Activated CD4-positive, alpha-beta T cell treated with anti-CD3 and anti-CD28 coated beads, Interleukin-2, amount 50 U/mL, for 16 hours (primary cell): ENCODE measurements around the gene KLHL40.

ENCODE experiments used
- DNase-seq: peaks from one replicate; pipeline ENCODE4 v3.0.0-alpha.2; 2020

KLHL40 gene

DNA sequence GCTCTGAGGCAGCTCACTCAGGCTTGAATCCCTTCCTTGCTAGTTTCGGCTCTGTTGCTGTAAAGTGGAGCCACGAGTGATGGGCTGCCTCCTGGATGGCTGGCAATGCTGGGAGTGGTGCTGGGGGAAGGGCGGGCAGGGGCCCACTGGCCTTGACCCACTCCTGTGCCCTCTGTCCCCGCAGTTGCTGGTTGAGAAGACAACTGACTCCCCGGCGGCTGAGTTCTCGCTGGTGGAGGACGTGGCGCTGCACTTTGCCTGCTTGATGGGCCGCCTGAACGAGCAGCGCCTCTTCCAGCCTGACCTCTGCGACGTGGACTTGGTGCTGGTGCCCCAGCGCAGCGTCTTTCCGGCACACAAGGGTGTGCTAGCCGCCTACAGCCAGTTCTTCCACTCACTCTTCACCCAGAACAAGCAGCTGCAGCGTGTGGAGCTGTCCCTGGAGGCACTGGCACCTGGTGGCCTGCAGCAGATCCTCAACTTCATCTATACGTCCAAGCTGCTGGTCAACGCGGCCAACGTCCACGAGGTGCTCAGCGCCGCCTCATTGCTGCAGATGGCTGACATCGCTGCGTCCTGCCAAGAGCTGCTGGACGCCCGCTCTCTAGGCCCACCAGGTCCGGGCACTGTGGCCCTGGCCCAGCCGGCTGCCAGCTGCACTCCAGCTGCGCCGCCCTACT is 27.1 kb upstream of the KLHL40 start:
- DNase-seq: no peak

DNA sequence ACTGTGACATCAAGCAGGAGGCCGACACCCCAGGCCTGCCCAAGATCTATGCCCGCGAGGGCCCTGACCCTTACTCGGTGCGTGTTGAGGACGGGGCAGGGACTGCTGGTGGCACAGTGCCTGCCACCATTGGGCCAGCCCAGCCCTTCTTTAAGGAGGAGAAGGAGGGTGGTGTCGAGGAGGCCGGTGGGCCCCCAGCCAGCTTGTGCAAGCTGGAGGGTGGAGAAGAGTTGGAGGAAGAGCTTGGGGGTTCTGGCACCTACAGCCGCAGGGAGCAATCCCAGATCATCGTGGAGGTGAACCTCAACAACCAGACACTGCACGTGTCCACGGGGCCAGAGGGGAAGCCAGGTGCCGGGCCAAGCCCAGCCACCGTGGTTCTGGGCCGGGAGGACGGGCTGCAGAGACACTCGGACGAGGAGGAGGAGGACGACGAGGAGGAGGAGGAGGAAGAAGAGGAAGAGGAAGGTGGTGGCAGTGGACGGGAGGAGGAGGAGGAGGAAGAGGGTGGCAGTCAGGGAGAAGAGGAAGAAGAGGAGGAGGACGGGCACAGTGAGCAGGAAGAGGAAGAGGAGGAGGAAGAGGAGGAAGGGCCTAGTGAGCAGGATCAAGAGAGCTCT is 26.5 kb upstream of the KLHL40 start:
- DNase-seq: no peak

DNA sequence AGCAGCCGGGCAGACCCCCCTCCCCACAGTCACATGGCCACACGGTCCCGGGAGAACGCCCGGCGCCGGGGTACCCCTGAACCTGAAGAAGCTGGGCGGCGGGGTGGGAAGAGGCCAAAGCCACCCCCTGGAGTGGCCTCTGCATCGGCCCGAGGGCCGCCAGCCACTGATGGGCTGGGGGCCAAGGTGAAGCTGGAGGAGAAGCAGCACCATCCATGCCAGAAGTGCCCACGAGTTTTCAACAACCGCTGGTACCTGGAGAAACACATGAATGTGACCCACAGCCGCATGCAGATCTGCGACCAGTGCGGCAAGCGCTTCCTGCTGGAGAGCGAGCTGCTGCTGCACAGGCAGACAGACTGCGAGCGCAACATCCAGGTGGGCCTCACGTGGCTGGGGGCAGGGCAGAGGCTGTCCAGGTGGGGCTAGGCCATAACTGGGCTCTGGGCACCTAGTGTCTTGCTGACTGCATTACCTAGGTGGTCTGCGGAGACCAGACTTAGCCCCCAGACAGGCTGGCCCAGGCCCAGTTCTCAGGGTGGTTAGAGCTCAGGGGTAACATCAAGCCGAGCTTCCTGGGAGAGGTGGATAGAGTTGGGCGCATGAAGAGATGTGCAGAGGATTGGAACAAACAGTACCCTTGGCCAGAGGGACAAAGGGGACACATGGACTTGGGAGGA is 25.7 kb upstream of the KLHL40 start:
- DNase-seq: no peak

DNA sequence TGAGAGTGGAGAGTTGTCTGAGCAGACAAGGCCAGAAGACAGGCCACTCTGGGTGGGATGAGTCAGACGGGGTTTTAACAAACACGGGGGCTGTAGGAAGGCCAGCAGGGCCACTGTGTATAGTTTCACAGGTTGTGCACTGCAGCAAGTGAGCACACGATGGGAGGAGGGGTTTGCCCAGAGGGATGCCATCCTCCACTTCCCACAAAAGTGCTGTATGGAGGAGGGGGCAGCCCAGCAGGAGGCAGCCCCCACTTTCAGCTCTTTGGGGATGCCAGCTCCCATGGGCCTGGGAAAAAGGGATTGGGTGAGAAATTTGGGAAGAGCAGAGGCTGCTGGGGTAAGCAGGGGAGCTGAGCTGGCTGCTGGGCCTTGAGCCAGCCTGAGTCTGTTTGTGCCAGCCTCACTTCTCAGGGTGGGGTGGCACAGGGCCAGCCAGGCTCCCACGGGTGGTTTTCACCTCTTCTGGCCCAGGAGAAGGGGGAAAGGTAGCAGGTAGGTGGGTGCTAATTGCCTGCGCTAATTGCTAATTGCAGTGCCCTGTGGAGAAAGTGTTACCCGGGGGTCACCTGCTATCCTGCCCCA is 25.1 kb upstream of the KLHL40 start:
- no peak for DNase-seq

DNA sequence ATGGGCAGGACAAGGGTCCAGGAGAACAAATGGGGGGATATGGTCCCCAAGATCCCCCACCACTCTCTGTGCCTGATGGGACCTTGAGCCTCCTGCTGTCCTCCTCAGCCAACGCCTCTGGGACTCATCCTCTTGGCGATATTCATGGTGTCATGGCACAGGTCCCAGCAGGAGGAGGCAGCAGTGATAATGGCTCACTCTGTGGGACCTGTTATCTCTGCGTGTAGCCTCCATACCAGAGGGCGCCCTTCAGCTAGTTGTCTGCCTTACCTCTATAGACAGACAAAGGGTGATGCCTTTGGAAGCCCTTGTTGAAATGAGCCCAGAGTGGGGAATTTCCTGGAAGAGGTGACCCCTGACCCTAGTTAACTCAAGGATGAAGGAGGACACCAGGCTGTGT is 24.4 kb upstream of the KLHL40 start:
- DNase-seq: peak; percentile 23

DNA sequence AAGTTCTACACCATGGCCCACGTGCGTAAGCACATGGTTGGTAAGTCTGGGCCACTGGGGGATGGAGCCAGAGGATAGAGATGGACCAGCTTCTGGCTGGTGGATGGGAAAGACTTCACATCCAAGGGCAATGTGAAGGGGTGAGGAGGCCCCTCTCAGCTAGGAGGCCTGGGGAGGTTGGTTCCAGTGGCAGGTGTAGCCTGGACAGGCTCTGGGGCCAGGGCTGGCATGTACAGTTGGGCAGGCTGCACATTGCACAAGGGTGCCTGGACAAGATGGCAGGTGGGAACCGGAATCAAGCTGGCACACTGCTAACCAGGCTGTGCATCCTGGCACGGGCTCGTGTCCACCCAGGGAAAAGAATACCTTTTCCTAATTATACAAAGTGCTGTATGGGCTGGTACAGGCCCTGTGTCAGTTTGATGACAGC is 23.7 kb upstream of the KLHL40 start:
- DNase-seq: no peak

DNA sequence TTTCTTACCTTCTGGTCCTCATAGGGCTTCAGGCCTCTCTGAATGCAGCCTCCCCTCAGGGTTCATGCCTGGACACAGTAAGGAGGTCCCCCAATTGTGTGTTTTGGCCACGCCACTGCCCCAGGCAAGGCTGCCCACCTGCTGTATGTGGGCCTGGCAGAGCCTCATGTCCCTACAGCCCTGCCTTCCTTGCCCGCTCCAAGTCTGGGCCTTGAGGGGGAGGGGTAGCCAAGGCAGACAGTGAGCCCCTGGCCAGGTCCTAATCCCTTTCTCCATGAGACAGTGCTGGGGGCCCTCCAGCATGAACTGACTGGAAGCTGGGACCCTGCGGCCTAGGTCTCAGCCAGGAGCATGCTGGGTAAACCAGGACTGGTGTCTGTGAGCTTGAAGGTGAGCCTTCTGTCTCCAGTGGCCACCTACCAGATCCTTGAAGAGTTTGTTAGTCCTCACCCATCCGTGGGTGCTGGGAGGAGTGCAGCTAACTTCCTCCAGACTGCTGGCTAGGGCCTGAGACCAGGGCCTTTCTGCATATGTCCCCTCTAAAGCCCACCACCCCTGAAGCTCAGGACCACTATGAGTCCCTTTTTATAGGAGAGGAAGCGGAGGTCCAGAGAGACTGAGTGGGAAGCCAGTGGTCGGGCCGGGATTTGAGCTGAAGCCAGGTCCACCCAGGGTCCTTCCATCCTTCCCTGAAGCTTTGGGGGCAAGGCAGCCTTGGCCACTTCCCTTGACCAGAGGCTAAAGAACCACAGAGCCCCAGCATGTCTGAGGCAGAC is 23.1 kb upstream of the KLHL40 start:
- no peak for DNase-seq

DNA sequence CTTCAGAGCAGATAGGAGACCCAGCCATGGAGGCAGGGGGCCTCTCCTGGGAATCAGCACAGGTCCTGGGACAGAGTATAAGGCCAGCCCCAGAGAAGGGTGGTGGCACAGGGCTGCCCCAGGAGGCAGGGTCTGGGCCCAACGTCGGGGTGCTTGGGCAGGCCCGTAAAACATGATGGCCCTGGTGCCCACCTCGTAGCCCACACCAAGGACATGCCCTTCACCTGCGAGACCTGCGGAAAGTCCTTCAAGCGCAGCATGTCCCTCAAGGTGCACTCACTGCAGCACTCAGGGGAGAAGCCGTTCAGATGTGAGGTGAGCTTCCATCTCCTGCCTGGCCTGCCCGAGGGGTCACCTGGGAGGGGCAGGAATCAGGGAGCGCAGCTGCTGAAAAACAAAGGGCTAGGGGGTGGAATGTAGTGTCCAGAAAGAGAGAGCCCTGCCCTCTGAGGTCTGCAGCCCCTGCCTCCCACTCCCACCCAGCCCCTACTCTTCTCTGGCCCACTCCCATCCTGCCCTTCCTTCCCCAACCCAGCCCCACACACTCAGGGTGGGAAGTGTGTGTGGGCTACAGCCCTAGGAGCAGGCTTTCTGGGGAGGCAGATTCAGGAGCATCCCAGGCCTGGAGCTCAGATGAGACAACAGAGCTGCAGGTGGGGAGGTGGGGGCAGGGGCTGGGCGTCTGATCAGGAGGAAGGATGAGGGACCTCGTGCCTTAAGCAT is 22.4 kb upstream of the KLHL40 start:
- DNase-seq: no peak

DNA sequence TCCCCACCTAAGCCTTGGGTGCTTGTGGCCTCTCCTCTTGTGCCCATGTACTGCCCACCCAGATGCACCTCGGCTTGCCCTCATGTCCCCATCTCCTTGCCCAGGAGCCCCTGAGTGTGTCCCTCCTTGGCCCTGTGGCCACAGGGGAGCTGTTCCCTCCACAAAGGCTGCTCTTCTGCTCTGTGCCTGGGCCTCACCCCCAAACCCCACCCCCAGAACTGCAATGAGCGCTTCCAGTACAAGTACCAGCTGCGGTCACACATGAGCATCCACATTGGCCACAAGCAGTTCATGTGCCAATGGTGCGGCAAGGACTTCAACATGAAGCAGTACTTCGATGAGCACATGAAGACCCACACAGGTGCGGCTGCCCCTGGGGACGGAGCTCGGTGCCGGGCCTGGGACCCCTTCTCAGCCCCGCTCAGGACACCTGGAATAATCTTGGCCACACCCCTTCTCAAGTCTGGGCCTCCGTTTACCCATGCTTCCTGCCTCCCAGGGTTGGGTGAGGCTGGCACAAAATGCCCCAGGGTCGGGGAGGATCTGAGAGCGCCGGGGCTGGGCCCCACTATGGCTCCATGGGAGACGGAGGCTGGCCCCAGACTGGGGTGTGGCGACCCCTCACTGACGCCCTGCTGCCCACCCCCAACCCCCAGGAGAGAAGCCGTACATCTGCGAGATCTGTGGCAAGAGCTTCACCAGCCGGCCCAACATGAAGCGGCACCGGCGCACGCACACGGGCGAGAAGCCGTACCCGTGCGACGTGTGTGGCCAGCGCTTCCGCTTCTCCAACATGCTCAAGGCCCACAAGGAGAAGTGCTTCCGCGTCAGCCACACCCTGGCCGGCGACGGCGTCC is 21.5 kb upstream of the KLHL40 start:
- no peak for DNase-seq

DNA sequence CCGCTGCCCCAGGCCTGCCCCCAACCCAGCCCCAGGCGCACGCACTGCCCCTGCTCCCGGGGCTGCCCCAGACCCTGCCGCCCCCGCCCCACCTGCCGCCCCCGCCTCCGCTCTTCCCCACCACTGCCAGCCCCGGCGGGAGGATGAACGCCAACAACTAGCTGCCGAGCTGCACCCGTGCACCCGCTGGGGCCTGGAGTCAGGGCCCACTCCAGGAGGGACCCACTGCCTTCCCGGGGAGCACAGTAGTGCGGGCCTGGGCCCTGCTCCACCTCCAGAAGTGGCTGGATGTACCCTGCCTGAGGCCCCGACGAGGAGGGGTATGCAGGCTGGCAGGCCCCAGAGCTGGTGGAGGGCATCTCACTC is 20.9 kb upstream of the KLHL40 start:
- no peak for DNase-seq

DNA sequence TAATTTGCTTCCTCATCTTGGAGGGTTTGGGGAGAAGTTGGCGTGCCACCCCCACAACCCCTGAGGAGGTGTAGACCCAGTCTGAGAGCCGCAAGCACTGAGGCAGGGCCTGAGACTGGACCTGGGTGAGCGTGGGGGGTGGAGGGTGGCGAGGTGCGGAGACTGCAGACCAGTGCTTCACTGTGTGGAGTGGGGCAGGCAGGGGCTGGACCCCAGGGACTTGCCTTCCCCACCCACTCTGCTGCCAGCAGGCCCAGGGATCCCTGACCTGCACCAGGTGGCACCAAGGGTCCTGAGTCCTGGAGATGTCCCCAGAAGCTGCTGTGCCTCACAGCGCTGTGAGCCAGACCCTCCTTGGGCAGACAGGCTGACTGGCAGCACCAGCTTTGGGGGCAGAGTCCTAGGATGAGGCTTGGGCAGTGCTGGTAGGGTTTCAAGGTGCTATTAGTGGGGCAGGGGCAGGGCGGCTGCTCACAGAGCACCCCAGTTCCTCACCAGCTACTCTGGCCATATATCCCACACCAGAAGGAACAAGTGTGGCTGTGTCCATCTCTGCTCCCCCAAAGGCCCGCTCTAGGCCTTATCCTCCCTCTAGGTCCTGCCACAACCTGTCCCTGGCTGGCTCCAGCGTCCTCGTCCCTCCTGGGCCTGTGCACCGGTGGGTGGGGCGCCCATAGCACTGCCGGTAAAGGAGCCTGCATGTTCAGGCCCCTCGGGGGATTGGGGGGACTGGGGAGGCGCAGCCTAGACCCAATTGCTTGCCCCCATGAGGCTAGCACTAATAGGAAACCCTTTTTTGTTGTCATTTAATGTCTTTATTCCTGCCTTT is 20.1 kb upstream of the KLHL40 start:
- no peak for DNase-seq

DNA sequence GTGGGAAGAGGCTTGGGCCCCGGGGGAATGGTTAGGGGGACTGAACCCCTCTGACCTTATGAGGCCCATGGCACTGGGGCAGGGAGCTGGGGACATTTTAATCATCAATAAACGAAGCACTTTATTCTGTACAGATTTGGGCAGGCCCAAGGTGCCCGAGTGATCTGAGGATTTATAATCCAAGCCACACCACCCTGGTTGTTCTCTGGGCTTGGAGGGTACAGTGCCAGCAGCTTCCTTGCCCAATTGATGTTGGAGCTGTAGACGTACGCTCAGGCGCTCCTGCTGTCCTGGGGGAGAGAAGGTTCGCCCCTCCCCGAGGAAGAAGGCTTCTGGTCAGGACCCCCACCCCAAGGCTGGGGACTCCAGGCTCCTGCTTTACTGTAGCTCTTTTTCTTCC is 19.3 kb upstream of the KLHL40 start:
- no peak for DNase-seq

DNA sequence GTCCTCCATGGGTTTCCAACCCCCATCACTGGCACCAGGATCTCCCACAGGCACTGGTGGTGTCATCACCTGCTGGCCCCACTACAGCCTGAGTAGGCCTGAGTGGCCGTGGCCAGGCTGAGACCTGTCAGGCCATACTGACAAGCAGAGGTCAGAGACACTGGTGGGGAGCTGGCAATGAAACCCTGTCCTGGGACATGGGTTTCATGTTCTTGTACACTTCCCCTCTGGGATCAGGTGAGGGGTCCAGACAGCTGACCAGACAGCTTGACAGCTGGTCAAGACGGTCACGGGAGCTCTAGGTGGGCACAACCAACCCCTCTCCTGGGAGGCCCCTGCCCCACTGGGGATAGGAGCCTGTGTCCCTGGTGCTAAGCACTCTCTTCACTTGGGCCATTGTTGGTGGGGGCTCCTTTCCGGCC is 18.7 kb upstream of the KLHL40 start:
- DNase-seq: no peak

DNA sequence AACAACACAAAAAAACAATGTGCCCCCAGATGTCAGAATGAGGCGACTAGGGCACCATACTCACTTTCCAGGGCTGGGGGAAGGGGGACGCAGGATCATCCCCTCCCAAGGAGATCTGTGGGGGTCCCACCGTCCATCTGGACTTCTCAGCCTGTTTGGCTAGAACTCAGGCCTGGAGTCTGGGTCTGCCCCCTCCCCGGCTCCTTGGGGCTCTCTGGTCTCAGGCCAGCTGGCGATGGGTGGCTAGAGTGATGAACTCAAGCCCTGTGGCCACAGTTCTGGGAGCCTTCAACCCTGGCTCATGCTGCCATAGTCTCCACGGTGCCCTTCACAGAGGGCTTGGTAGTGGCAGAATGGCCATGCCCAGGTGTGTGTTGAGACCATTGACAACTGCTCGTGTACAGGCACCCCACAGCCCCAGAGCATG is 18.2 kb upstream of the KLHL40 start:
- DNase-seq: no peak

DNA sequence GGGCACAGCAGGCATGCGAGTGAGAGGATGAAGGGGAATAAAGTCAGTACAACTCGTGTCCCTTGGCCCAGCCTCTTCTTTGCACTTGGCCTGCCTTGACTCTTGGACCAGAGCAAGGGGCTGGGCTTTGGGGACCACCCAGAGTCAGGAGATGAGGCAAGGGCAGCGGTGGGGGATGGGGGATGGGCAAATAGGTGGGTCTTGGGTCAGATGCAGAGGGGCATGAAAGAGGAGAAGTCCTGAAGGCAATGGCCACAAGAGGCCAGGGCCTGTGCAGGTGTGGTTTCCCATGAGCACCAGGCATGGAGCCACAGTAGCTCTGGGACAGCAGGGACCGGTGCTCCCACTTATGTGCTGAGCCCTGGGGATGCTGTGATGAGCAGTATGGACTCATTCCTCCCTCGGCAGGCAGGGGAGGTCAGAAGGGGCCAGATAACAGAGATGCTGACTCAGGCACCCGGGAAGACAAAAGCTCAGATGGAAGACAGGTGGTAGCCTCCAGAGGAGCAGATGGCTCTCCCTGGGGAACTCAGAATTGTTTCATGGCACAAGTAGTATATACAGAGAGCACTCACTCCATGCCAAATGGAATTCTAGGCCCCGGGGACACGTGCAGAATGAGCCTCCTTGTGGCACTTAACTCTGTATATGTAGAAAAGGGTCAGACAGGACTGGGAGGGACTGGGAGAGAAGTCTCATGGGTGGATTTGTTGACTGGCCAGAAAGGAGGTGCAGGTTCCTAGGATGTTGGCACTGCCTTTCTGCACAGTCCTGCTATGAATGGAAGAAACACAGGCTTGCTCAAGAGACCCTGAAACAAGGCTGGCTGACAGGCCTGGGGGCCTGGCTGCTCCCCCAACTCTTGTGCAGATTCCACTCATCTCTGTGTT is 17.6 kb upstream of the KLHL40 start:
- DNase-seq: no peak

DNA sequence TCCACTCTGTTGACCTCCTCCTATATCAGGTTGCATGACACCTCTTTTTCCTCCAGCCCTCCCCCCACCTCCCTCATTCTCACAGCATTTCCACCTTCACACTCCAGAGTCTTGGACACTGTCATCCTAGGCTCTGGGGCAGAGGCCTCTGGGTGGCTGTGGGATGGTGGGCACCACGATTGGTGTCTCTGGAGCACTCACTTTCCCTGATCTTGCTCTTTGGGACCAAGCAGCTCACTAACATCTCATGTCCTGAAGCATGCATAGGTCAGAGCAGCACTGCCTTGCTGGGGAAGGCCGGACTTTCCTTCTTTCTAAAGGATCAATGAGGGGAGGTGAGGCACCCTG is 16.9 kb upstream of the KLHL40 start:
- no peak for DNase-seq

DNA sequence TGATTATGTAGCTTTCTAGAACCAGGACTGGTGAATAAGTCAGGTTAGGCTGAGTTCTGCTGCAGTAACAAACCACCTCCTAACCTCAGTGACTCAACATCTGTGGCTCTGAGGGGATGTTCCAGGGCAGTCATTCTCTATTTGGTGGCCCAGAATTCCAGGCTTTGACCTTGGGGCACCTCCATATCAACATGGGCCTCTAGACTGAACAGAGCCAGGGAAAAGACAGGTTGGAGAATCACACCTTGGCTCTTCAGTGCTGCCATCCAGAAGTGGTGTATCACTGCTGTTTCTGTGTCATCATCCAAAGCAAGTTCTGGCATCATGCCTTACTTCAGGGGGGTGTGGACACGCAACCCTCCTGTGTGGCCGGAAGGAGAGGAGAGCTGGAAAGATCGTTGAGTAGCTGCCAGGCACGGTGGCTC is 16.5 kb upstream of the KLHL40 start:
- DNase-seq: no peak

DNA sequence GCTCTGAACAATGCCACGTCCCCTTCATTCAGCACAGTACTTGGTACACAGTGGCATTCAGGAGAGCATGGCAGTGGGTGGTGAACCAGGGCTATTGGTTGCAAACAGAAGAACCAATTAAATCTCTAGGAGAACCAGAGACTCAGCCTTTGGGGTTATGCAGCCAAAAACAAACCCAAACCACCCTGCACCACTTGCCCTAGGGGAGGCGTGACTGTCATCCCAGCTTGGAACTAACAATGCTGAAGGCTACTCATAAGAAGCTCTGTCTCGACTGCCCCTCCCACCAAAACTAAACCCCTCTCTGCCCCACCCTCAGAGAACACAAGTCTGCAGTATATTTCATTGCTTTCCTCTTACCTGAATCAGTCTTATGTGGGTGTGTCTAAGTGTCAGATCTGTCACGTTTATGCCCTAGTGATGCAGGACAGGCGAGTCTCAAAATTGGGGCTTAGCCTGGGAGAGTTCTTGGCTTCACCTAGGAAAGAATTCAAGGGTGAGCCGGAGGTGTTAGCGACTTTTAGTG is 15.2 kb upstream of the KLHL40 start:
- no peak for DNase-seq

DNA sequence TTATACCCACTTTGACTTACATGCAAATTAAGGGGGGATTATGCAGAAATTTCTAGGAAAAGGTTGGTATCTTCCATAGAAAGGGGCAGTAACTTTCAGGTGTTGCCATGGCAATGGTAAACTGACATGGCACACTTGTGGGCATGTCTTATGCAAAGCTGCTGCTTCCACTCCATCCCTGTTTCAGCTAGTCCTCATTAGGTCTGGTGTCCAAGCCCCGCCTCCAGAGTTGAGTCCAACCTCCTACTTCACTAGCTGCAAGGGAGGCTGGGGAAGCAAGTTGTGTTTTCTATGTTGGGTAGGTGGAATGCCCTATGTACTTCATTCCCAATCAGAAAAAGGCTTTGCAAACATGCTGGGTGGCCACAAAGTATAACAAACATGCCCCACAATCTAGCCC is 14.7 kb upstream of the KLHL40 start:
- no peak for DNase-seq
